Ishikawa (cell line): ENCODE results near the gene CETN3.

ENCODE experiments used
- EP300 ChIP-seq: IDR thresholded peaks from 2 replicates; pipeline ENCODE4 v1.6.1; 2012; ENCODE audit warnings: borderline replicate concordance
- TAF1 ChIP-seq: IDR thresholded peaks from 2 replicates; pipeline ENCODE4 v1.6.1; 2012; ENCODE audit warnings: low read depth, mild to moderate bottlenecking
- YY1 ChIP-seq: IDR thresholded peaks from 2 replicates; pipeline ENCODE4 v1.6.1; 2012; ENCODE audit warnings: low read depth
- TF ChIP-seq, protein P1 (sequence below): IDR thresholded peaks from 2 replicates; pipeline ENCODE4 v1.6.1; 2012; ENCODE audit warnings: low read depth, mild to moderate bottlenecking

DNA sequence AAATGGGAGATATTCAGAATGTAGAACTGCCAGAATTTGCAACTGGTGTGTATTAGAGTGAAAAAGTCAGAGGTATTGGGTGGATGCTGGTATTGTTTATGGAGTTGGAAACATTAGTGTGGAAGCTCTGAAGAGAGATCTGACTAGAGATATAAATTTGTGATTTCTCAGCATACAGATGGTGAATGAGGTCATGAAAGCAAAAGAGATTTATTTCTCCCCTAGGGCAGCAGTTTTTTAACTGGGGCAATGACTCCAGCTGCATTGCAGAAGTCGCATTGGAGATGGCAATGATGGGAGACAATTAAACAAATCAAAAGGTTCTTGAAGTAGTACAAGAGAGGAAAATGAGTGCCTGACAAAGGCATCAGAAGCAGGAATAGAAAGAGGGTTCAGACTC is 64.9 kb downstream of the CETN3 start:
- no peak for TF ChIP-seq YY1
- TF ChIP-seq TAF1: no peak
- TF ChIP-seq, protein P1, sequence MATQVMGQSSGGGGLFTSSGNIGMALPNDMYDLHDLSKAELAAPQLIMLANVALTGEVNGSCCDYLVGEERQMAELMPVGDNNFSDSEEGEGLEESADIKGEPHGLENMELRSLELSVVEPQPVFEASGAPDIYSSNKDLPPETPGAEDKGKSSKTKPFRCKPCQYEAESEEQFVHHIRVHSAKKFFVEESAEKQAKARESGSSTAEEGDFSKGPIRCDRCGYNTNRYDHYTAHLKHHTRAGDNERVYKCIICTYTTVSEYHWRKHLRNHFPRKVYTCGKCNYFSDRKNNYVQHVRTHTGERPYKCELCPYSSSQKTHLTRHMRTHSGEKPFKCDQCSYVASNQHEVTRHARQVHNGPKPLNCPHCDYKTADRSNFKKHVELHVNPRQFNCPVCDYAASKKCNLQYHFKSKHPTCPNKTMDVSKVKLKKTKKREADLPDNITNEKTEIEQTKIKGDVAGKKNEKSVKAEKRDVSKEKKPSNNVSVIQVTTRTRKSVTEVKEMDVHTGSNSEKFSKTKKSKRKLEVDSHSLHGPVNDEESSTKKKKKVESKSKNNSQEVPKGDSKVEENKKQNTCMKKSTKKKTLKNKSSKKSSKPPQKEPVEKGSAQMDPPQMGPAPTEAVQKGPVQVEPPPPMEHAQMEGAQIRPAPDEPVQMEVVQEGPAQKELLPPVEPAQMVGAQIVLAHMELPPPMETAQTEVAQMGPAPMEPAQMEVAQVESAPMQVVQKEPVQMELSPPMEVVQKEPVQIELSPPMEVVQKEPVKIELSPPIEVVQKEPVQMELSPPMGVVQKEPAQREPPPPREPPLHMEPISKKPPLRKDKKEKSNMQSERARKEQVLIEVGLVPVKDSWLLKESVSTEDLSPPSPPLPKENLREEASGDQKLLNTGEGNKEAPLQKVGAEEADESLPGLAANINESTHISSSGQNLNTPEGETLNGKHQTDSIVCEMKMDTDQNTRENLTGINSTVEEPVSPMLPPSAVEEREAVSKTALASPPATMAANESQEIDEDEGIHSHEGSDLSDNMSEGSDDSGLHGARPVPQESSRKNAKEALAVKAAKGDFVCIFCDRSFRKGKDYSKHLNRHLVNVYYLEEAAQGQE: no peak
- no peak for TF ChIP-seq EP300
